Activated CD8-positive, alpha-beta memory T cell treated with anti-CD3 and anti-CD28 coated beads for 36 hours (primary cell): ENCODE measurements around the gene TSHZ1. TPM values are rescaled to one million over a fixed set of nuclear protein-coding genes. Genes with fewer than 3 reads are reported as not detected.
"Not testable (repeated sequence)": the region's sequence is repeated elsewhere in the genome, so short reads cannot be mapped to it uniquely, and the experiment has no call there.

Source experiments
- CTCF ChIA-PET: fragments of 350-600 bp; sonication (Branson Sonifier 250); formaldehyde crosslinking; loops from one replicate; lab custom pipeline; 2021; ENCODE audit warnings: antibody characterized with exemption; lab: Charles Lee
- POLR2A ChIA-PET: fragments of 350-600 bp; sonication (Branson Sonifier 250); formaldehyde crosslinking; loops from one replicate; lab custom pipeline; 2021; ENCODE audit warnings: antibody characterized with exemption; lab: Charles Lee
- total RNA-seq, 2 experiments: library from RNA; stranded (reverse); gene quantifications; one replicate each; pipeline ENCODE4 v1.2.3, GENCODE V29; 2021

Gene TSHZ1
- total RNA-seq, 2 experiments from 2014 or later: 14.8 to 15.0 TPM

DNA sequence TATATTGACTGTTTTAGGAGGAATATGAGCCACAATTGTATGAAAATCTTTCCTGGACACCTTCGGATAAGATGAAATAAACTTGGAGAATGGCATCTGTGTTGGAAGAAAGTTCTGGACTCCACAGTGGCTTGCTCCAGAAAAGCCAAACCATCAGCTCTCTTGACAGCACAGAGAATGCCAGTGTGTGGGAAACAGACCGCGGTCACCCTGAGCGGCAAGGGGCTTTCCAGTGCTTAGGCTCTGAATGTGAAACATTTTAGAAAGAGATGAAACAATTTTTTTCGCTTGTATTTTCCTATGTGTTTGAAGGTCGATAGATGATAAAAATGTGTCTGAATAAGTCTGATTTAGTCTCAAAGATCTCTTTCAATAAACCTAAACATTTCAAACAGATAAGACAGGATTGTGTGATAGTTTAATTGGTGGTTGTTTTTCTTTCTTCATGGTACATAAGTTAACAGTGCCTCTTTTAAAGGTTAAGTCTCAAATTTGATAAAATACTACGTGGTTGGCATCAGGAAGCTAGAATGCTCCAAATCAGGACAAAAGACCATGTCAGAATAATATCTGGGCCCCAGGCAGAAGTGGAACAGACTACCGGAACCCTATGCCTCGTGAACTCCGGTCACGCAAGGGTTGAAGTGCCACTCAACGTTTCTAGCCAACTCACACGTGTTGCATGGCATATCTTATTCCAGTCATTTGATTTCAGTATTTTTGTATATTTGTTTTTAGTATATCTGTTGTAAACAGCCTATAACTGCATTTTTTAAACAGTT is 30.6 kb upstream of the TSHZ1 start:
- CTCF ChIA-PET: no interaction called here
- POLR2A ChIA-PET: no interaction called here

DNA sequence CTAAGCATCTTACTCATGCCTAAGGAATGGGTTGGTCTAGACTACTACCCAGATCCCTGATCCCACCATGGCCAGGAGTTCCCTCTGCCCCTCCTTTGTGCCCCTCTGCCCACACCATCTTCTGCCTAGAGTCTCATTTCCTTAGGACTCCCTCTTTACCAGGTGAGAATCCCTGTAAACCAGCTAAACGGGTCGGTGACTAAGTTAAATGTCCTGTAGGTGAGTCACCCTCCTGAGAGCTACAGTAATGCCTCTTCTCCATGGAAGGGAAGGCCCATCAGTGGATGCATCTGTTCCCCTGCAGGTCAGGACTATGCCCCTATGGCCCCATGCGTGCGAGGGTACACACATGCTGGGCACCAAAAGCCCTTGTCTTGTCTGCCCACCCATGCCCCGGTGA is 27.1 kb upstream of the TSHZ1 start:
- ChIA-PET CTCF (no interaction called here), POLR2A (no interaction called here)

DNA sequence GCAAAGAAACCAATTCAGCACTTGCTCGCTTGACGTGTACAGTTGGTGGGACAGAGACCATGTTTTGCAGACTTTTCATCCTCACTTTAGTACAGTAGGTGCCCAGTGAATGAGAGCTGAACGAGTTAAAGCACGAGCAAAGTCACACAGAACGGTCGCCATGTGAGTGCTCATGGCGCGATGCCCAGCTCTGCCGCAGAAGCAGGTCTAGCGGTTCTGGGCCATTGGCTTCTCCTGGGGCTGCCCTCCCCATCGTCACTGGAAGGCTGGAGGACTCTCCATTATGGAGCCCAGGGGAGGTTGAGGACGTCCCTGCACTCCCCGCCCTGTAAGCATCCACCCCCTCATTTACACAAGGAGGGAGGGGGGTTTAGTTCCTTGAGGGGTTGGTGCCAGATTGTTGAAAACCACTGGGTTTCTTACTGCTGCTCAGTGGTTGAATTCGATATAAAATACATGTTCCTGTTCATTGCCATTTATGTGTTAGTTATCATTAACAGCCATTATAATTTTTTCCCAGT is 26.6 kb upstream of the TSHZ1 start:
- CTCF ChIA-PET: no interaction called here
- POLR2A ChIA-PET: no interaction called here

DNA sequence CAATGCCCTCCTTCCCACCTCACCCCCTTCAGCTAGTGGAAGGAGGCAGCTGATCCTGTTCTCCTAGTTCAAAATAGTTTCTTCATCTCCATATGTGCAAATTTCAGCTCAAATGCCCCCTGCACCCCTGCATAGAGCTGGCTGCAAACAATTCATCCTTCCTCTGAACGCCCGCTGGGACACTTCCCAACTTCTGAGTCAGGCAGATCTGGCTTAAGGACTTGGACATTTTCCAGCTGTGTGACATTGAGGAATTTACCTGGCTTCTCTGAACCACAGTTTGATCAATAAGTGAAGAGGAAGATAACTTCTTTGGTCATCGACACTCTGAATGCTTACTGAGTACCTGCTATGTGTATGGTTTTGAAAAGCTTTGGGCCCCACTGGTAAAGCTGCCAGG is 25.1 kb upstream of the TSHZ1 start:
- ChIA-PET CTCF (interaction anchor here (0.7 kb wide), 1 partner anchor 15 kb away, joined by 3 read pairs; no protein-coding TSS in a partner anchor), POLR2A (no interaction called here)

DNA sequence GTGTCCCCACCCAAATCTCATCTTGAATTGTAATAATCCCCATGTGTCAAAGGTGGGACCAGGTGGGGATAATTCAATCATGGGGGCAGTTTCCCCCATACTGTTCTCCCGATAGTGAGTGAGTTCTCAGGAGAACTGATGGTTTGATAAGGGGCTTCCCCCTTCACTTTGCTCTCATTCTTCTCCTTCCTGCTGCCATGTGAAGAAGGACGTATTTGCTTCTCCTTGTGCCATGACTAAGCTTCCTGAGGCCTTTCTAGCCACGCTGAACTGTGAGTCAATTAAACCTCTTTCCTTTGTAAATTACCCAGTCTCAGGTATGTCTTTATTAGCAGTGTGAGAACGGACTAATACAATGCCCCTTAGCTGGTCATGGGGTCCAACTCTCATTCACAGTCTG is 22.9 kb upstream of the TSHZ1 start:
- CTCF ChIA-PET, POLR2A ChIA-PET: not testable (repeated sequence)

DNA sequence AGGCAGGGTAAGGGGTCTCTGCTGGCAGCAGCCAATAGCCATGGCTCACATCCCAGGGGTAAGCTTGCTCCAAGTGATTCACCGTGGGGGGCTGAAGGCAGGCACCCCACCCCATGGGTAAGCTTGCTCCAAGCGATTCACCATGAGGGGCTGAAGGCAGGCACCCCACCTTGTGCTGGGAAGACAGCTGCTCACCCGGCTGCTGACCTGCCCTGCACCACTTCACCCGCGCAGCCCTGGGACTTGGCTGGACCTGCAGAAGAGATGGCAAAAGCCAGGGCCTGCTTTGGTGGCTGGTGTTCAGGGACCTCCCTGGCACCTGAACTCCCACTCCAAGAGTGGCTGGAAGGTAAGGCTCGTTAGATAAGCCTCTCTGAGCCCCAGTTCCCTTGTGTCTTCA is 20.9 kb upstream of the TSHZ1 start:
- ChIA-PET CTCF (no interaction called here), POLR2A (no interaction called here)

DNA sequence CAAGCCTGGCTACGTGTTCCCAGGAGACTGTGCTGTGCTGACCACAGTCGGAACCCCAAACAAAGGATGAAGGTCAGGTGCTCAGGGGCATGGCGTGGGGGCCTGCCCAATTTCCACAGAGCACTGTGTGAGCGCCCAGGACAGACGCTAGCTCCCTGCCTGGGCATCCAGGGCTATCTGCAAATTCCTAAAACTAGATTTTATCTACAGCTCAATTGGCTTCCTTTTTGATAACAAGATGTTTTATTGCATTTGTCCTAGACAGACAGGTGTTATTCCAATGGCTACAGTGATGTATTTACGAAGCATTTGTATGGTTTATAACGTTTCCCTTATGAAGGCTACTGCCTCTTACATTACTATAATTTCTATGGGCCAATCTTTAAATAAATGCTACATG is 17.7 kb upstream of the TSHZ1 start:
- ChIA-PET CTCF (no interaction called here), POLR2A (no interaction called here)

DNA sequence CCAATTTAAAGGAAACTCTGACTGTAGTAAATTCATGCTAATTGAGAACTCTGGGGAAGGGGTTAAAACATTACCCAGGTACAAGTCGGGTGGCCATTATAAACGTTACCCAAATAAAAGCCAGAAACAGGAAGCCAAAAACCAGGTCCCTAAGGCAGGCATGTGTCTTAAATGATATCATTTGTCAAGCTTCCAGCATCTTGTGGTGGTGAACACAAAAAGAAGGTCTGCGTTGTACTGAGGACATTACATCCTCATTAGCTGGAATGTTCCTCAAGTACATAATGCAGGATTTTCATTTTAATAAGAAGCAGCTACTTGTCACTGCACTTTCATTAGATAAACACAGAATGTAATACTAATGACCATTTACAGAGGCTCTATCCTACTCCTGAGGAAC is 12.6 kb upstream of the TSHZ1 start:
- ChIA-PET POLR2A (interaction anchor here (1.0 kb wide), 1 partner anchor 11 kb away, joined by 3 read pairs; the partner anchor contains the start of gene PTGR3), CTCF (no interaction called here)

DNA sequence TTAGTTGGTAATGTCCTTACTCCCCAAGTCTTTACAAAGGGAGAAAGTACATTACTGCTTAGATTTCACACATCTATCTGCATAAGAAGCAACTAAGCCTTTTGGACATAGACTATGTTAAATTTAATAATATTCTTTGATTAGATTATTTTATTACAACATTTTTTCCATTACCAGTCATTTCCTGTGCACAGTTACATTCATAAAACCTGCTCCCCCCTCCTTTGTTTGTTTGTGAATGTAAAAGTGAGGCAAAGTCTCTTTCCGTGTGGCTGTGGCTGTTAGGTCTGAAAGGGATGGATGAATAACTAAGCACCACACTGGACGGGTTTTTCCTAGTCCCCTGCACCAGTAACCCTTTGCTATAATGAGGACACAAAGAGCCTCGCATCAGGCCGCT is 11.3 kb upstream of the TSHZ1 start:
- POLR2A ChIA-PET: no interaction called here
- CTCF ChIA-PET: no interaction called here

DNA sequence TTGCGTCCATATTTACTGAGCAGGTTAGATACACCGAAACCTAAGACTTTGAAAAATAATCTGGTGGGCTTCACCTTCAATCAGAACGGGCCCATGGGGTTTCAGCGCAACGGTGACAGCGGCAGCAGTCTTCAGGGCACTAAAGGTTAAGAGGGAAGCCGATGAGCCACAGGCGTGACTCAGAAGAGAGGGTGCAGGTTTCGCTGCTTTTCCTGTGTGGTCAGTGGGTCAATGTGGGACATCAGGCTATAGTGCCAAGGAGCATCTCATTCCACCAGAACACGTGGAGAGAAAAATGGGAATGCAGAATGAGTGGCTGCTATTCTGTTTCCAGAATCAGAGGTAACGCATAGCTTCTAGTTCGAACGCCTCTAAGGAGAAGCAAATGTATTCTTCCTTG is 10.5 kb upstream of the TSHZ1 start:
- POLR2A ChIA-PET: no interaction called here
- CTCF ChIA-PET: no interaction called here

DNA sequence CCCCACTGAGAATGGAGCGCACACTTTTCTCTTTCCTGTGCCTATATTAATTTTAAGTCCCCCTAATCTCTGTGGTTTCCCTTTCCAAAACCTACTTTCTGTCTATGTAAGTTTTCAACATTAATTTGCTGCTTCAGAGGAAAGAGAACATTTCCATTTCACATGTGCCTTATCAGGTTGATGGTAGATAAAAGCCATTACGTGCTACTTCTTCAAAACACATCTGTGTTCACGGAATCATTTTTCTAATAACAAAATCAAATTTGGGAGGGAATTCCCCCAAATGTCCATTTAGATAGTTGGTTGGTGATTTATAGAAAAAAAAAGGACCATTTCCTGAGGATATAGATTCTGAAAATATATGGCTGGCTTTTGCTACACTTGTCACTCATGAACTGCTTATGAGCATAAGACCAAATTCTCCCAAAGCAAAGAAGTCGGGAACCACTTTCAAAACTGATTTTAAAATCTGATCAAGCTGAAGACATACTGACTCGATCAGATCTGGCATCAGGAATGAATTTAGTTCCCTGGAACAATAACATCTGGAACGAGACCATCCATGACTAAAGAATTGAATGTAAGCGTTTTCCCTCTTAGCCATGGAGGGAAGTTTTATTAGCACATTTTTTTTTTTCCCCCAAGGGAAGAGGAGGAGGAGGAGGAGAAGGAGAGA is 9.9 kb upstream of the TSHZ1 start:
- POLR2A ChIA-PET: no interaction called here
- CTCF ChIA-PET: no interaction called here

DNA sequence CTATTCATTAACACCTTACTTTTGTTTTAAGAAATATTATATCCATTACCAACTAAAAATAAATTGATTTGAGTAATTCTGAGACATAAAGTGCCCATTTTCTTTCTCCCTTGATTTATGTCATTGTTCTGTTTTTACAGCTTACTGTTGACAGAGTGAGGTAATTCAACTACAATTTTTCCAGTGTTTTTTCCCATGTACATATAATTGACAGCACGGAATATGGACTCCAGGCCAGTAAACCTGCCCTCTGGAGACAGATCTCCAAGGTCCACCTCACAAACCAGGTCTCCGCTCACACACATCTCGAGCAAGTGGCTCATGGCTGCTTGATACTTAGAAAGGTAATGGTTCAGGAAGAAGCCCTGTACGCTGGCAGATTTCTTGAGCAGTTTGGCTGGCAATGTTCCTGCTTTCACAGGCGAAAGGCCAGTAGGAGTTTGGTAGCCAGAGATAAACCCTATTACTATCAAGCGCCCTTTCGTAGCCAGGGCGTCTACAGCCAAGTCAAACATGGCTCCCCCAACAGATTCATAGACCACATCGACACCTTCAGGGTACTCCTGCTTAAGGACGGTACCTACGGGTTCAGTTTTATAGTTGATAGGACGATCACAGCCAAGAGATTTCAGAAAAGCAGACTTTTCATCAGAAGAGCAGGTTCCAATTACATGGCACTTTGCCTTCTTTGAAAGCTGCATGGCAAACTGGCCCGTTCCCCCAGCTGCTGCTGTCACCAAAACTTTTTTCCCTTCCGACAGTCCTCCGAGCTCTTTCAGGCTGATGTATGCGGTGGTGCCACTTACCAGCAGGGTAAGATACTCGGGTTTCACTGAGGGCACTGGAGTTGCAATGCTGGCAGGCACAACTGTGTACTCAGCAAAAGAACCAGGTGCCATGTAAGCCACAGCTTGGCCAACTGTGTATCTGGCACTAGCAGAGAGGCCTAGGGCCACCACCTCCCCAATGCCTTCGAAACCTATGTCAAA is 9.0 kb upstream of the TSHZ1 start:
- POLR2A ChIA-PET: no interaction called here
- CTCF ChIA-PET: no interaction called here

DNA sequence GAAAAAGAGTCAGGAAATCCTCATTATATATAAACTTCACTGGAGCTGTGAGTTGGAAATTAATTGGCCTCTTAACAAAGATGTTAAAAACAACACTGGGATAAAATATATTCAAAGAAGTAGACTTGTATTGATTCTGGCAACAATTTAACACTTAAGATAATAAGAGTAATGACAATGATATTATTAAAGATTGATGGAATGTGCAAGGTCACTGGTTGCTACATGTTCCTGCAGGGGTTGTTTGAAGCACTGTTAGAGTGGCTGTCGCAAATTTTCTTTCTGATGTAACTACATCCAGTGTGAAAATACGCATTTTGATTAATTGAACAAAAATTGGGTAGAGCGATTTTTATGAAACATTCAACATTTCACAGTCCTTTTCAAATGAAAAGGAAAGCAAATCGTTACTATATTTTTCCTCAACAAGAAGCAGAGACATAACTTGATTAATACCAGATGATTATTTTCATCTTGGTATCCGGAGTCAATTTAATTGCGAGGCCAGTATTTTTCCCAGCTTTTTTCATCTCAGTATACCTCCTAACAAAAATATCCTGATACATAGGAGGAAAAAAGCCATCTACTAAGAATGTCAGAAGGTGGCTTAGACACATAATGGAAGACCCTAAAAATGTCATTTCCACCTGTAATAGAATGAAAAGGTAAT is 7.8 kb upstream of the TSHZ1 start:
- ChIA-PET POLR2A (no interaction called here), CTCF (no interaction called here)

DNA sequence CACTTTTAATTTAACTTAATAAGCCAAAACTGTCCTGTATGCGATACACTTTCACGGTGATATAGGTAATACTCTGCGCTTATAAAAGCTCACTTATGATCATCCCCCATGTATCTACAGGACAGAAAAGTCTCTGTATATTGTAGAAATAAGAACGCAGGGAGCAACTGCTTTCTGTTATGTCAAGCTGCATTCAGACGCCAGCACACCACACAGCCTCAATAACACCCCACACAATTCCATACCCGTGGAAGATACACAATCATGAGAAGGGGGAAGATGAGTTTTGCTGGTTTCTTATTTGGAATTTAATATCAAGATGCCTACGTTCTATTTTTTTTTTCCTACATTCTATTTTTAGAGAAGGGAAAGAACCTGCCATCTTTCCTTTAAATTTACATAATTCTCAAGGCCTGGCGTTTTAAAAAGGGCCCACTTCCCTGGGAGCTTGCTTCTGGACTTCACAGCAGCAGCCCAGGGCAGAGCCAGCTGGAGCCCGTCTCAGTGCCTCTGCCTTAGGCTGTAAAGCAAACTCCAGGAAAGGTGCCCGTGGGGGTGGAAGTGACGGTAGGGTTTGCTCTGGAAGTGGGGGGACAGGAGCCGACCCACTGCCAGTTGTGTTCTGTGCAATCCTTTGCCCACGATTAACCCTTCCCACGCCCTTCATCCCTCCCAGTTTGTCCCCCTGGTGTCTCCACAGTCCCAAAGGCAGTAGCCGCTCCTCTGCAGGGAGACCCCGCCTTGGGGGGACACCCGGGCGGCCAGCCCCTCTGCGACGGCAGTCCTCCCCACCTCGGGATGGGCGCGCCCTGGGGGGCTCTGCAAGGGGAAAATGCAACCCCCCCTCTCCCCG is 7.0 kb upstream of the TSHZ1 start:
- CTCF ChIA-PET: no interaction called here
- POLR2A ChIA-PET: no interaction called here

DNA sequence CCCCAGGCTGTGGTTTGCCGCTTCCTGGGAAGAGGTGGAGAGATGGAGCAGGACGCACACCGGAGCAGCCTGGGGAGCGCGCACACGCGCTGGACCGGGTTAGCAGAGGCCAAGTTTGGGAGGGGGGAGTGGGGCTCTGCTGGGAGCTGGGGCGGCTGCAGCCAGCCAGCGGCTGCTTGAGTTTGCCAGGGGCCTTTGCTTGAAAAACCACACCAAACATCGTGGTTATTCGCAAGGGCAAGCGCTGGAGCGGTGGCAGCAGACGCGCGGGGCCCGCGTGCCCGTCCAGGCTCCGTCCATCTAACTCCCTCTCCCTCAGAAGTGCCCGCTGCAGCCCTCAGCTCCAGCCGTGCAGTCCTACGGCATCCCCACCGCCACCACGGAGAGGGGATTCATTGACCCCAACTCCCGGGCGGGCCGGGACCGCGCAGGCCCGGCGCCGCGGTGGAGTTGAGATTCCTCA is 6.3 kb upstream of the TSHZ1 start:
- ChIA-PET CTCF (no interaction called here), POLR2A (no interaction called here)

DNA sequence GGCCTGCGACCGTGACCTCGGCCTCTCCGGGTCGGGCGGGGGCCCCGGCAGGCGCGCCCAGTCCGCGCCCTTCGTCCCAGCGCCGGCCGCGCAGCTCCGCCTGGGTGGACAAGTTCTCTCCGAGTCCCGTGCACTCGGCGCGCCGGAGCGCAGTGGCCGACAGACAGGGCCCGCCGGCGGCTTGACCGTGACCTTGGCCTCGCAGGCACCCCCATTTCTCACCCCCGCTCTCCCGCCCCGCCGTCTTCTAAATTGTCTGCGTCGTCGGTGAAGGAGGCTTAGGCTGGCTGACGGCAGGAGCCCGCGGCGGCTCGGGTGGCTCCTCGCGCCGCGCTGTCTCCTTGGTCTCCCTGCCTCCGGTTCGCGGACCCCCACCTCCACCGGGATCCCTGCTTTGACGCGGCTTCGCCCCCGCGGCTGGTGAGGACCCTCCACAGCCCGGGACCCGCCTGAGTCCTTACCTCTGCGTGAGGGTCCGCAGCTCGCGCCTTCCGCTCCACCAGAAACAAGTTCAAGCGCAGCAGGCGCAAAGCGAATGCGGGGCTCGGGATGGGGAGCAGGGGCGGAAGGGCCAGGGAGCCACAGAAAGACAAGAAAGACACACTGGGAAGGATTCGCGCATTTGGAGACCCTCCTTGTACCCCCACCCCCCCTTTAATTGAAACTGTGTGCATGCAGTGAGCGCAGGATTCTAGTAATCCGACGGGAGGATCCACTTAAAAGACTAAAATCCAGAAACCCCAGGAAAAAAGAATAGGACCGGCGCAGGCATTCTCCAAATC is 5.7 kb upstream of the TSHZ1 start:
- ChIA-PET POLR2A (no interaction called here), CTCF (no interaction called here)

DNA sequence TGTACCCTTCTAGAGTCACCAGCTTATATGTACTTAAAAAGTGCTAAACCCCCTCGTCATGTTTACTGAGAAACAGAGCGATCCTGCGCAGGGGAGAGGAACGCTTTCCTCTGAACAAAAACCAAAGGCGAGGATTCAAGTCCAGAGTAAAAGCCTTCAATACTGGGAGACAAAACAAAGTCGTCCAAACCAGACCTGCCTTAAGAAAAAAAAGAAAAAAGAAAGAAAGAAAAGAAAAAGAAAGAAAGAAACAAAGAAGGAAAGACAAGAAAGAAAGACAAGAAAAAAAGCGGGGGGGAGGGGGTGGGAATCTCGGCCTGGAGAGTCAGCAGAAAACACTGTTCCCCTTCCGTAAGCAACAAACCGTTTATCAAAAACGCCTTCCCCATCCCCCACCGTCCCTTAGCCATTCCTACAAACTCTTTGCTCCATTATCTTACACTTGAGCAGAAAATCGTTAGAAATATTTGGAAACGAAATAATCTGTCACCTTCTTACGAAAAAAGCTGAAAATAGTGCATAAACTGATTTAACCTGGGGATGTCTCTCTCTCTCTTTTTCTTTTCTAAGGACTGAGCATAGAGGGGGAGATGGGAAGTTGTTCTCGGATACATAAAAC is 5.0 kb upstream of the TSHZ1 start:
- POLR2A ChIA-PET: no interaction called here
- CTCF ChIA-PET: no interaction called here
